Fibroblast of villous mesenchyme (primary cell): ENCODE results near the gene GTPBP8. TPM values are rescaled to one million over a fixed set of nuclear protein-coding genes. Genes with fewer than 3 reads are reported as not detected.
A peak's percentile ranks its signal among the peaks of the same experiment; 100 is the strongest.

Source experiments
- DNase-seq: peaks from one replicate; pipeline ENCODE4 v3.0.0-alpha.2; 2010; ENCODE audit warnings: low read depth
- H3K4me3 ChIP-seq: 2 replicates; pipeline ENCODE4 v1.5.1; 2011; ENCODE audit warnings: low read depth, mild to moderate bottlenecking, low read length
- total RNA-seq: library from RNA; depleted of rRNA; stranded (reverse); fragments of >200 nt; gene quantifications from 2 replicates; pipeline ENCODE4 v1.2.3, GENCODE V29; 2012
- TF ChIP-seq, protein P1 (sequence below): IDR thresholded peaks from 2 replicates; pipeline ENCODE4 v1.5.1; 2012; ENCODE audit warnings: low read depth, mild to moderate bottlenecking, low read length; ENCODE audit not compliant: insufficient read depth

The GTPBP8 gene
- total RNA-seq, 1 donor: 44.9 TPM

- TF ChIP-seq, protein P1, sequence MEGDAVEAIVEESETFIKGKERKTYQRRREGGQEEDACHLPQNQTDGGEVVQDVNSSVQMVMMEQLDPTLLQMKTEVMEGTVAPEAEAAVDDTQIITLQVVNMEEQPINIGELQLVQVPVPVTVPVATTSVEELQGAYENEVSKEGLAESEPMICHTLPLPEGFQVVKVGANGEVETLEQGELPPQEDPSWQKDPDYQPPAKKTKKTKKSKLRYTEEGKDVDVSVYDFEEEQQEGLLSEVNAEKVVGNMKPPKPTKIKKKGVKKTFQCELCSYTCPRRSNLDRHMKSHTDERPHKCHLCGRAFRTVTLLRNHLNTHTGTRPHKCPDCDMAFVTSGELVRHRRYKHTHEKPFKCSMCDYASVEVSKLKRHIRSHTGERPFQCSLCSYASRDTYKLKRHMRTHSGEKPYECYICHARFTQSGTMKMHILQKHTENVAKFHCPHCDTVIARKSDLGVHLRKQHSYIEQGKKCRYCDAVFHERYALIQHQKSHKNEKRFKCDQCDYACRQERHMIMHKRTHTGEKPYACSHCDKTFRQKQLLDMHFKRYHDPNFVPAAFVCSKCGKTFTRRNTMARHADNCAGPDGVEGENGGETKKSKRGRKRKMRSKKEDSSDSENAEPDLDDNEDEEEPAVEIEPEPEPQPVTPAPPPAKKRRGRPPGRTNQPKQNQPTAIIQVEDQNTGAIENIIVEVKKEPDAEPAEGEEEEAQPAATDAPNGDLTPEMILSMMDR: no peak
- no peak for DNase-seq
- no peak overlapping the region for H3K4me3 ChIP-seq
These were observed 14.8 kb upstream of the GTPBP8 start for GRCh38 chr3:112976001-112976400.

DNA sequence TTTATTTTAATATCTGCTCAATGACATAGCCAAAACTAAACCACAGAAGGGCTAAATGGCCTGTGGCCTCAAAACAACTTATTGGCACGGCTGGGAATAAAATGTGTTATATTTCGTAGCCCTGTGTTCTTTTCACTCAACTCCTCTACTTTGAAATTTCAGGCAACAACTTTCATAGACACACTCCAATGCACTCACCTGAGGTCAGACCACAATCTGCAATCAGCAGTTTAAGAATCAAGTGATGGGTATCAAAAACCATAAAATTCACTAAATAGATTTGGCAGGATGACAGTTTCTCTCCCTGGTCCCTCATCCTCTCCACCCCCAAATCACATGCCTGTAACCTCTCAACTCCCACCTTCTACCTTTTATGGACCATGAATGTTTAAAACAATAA is 13.8 kb upstream of the GTPBP8 start:
- DNase-seq: no peak
- H3K4me3 ChIP-seq: no peak overlapping the region
- TF ChIP-seq, protein P1: no peak

GRCh38 chr3:112979244-112979832 is 11.4 kb upstream of the GTPBP8 start:
- no peak overlapping the region for H3K4me3 ChIP-seq
- DNase-seq: peak; percentile 60
- TF ChIP-seq, protein P1: peak; percentile 62

DNA sequence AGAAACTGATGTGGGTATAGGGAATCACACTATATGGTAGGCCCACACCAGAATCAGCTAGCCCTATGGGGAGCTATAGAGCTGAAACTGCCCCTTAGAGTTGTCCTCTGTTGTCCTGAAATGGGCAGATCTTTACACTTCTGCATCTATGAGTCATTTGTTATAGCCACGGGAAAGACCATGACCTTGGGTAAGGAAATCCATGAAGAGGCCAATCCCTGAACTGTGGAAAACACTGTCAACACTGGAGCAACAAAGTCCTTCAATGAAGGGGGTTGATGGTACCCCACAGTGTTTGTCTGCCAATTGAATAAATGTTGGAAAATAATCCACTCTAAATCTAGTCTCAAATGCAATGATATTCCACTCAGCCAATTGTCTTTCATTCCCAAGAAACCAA is 10.7 kb upstream of the GTPBP8 start:
- TF ChIP-seq, protein P1: no peak
- H3K4me3 ChIP-seq: no peak overlapping the region
- DNase-seq: peak; percentile 6

DNA sequence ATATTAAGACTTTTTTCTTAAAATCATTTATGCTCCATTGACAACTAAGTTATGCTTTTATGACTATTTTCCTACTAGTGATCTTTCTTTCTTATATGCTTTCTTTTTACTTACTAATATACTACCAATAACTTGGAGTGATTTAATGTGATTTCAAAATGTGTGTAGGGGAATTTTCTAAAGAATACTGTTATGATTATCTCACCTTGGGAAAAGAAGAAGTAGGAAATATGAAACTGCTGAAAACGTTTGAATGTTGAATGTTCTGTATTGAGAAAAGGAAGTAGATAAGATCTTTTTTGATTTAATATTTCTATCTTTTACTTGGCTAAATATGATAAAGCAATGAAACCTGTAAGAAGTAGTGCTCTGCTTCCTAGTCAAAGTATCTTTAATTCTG is 8.1 kb upstream of the GTPBP8 start:
- no peak overlapping the region for H3K4me3 ChIP-seq
- TF ChIP-seq, protein P1: no peak
- DNase-seq: no peak

- no peak overlapping the region for H3K4me3 ChIP-seq
- TF ChIP-seq, protein P1: no peak
- peak; percentile 8 for DNase-seq
These were observed 6.3 kb upstream of the GTPBP8 start for GRCh38 chr3:112984485-112984884.

DNA sequence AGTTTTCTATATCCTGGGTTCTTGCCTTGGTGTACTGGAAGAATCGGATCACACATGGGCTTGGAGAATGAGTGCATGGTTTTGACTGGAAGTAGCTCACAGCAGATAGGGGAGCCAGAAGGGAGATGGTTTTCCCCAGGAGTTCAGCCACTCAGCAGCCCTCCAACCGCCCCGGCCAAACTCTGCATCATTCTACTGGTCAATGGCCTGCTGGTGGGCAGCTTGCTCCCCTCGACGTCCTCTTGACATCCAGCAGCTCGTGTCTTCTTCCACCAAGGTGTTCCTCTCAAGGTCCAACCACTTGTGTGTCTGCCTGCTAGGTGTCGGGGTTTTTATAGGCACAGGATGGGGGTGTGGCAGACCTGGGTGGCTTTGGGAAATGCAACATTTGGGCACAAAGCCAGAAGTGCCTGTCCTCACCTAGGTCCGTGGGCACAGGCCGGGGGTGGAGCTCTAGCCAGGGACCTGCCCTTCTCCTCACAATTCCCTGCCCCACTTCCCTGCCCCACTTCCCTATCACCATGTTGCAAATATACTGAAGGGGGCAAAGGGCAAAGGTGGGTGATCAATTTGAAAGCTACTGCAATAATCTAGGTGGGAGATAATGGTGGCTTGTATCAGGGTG is 3.0 kb upstream of the GTPBP8 start:
- DNase-seq: no peak
- TF ChIP-seq, protein P1: no peak
- H3K4me3 ChIP-seq: no peak overlapping the region
